ENCODE measurements around the gene UCHL3. TPM values are rescaled to one million over a fixed set of nuclear protein-coding genes. Genes with fewer than 3 reads are reported as not detected.

UCHL3 gene
- total RNA-seq, 1 donor from 2014 or later, result 23.2 TPM

- DNase-seq, result no peak
- Histone ChIP-seq H3K27ac (replicated peaks) (no peak overlapping the region), H3K4me1 (no peaks in the 10 kb centered on the region), H3K4me3 (no peak overlapping the region), H3K9me3 (replicated peaks) (no peaks in the 10 kb centered on the region), H3K27me3 (ENCODE audit: low read depth) (no peaks in the 10 kb centered on the region), H3K36me3 (peaks cover 70% of the 10 kb centered on the region)
- intact Hi-C loops (cut with micrococcal nuclease), result no loop called here
- no peak for TF ChIP-seq CTCF (IDR thresholded peaks at IDR 0.05; ENCODE audit: borderline replicate concordance)
Measured at GRCh38 chr13:75569576-75569975, 20.0 kb downstream of the UCHL3 start.

GRCh38 chr13:75579529-75579928 is 29.9 kb downstream of the UCHL3 start:
- no peak for DNase-seq
- Histone ChIP-seq H3K27ac (replicated peaks) (no peak overlapping the region), H3K9me3 (replicated peaks) (peaks cover 5% of the 10 kb centered on the region), H3K36me3 (peaks cover 24% of the 10 kb centered on the region), H3K4me1 (no peaks in the 10 kb centered on the region), H3K27me3 (ENCODE audit: low read depth) (no peaks in the 10 kb centered on the region), H3K4me3 (no peak overlapping the region)
- TF ChIP-seq CTCF (IDR thresholded peaks at IDR 0.05; ENCODE audit: borderline replicate concordance), result no peak
- intact Hi-C loops (cut with micrococcal nuclease), result no loop called here

- H3K4me1 ChIP-seq, result no peaks in the 10 kb centered on the region
- no peak overlapping the region for H3K4me3 ChIP-seq
- TF ChIP-seq CTCF (IDR thresholded peaks at IDR 0.05; ENCODE audit: borderline replicate concordance), result no peak
- intact Hi-C loops (cut with micrococcal nuclease), result no loop called here
- peaks cover 10% of the 10 kb centered on the region for H3K36me3 ChIP-seq
- DNase-seq, result no peak
- peaks cover 14% of the 10 kb centered on the region for H3K9me3 ChIP-seq (replicated peaks)
- H3K27me3 ChIP-seq (ENCODE audit: low read depth), result no peaks in the 10 kb centered on the region
- H3K27ac ChIP-seq (replicated peaks), result no peak overlapping the region
Measured at GRCh38 chr13:75581874-75582640, 32.5 kb downstream of the UCHL3 start.

- Histone ChIP-seq H3K9me3 (replicated peaks) (peaks cover 14% of the 10 kb centered on the region), H3K27ac (replicated peaks) (no peak overlapping the region), H3K4me3 (no peak overlapping the region), H3K36me3 (peaks cover 10% of the 10 kb centered on the region), H3K4me1 (no peaks in the 10 kb centered on the region), H3K27me3 (ENCODE audit: low read depth) (no peaks in the 10 kb centered on the region)
- intact Hi-C loops (cut with micrococcal nuclease), result no loop called here
- TF ChIP-seq CTCF (IDR thresholded peaks at IDR 0.05; ENCODE audit: borderline replicate concordance), result no peak
- DNase-seq, result no peak
Measured at GRCh38 chr13:75583091-75583490, 33.5 kb downstream of the UCHL3 start.

GRCh38 chr13:75585153-75585552 is 35.6 kb downstream of the UCHL3 start:
- no peak for DNase-seq
- peaks cover 18% of the 10 kb centered on the region for H3K36me3 ChIP-seq
- H3K9me3 ChIP-seq (replicated peaks), result peaks cover 14% of the 10 kb centered on the region
- no peak overlapping the region for H3K4me3 ChIP-seq
- H3K27me3 ChIP-seq (ENCODE audit: low read depth), result no peaks in the 10 kb centered on the region
- no peak for TF ChIP-seq CTCF (IDR thresholded peaks at IDR 0.05; ENCODE audit: borderline replicate concordance)
- no peaks in the 10 kb centered on the region for H3K4me1 ChIP-seq
- H3K27ac ChIP-seq (replicated peaks), result no peak overlapping the region
- intact Hi-C loops (cut with micrococcal nuclease), result no loop called here
